ENCODE measurements around the gene SPATA2L.

The SPATA2L gene, protein sequence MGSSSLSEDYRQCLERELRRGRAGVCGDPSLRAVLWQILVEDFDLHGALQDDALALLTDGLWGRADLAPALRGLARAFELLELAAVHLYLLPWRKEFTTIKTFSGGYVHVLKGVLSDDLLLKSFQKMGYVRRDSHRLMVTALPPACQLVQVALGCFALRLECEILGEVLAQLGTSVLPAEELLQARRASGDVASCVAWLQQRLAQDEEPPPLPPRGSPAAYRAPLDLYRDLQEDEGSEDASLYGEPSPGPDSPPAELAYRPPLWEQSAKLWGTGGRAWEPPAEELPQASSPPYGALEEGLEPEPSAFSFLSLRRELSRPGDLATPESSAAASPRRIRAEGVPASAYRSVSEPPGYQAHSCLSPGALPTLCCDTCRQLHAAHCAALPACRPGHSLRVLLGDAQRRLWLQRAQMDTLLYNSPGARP

GRCh38 chr16:89701425-89702406 is at the start of gene SPATA2L:
Gene SPATA2L, minus strand, starts transcription at chr16:89701705. Its CDS starts 473 bp downstream, at chr16:89701232.
- peak; percentile 76 for DNase-seq

DNA sequence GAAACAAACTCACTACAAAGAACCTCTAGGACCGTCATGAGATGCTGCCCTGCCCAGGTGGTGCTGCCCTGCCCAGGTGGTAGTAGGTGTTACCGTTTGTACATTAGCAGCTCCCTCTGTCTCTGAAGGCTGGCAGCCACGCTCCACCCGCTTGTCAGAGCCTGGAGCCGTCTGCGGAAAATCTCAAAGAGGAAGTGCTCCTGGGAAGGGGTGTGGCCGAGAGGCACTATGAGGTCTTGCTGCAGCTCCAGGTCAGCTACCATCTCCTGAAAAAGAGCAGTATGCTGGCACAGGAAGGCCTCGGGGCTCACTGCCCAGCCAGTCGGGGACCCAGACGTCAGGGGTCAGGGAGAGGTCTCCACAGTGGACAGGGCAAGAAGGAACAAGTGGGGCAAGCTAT is 48.1 kb upstream of the SPATA2L start:
- DNase-seq = no peak

- DNase-seq = no peak
Measured at GRCh38 chr16:89748921-89749320, 47.4 kb upstream of the SPATA2L start.

DNA sequence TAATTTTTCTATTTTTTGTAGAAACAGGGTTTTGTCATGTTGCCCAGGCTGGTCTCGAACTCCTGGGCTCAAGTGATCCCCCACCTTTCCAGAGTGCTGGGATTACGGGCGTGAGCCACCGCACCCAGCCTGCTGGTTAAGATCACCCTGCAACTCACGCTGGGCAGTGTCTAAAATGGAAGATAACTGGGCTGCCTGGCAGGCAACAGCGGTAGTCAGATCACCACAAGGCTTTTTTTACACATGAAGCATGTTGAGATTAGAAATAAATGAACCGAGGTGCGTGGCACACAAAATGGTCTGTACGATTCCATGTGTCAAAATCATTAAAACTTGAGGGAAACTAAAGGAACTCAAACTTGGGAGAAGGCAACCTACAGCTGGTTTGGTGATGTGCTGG is 46.6 kb upstream of the SPATA2L start:
- no peak for DNase-seq

DNA sequence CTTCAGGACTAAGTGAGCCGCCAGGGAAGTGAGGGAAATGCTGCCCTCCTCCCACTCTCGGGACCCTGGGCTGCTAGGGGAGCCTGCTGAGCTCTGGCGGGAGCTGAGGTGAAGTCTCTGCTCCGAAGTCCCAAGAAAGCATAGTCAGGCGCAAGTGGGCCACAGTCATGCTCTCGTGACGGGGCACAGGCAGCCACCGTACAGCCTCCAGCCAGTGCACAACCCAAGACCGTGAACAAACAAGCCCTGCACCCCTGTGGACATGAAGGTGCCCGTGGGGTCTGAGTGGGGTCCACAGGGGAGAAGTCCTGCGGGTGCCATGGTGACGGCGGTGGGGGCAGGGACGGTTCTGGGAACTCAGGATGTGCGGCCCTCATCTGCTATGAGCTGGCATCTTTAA is 44.5 kb upstream of the SPATA2L start:
- no peak for DNase-seq

GRCh38 chr16:89744813-89745212 is 43.3 kb upstream of the SPATA2L start:
- no peak for DNase-seq

DNA sequence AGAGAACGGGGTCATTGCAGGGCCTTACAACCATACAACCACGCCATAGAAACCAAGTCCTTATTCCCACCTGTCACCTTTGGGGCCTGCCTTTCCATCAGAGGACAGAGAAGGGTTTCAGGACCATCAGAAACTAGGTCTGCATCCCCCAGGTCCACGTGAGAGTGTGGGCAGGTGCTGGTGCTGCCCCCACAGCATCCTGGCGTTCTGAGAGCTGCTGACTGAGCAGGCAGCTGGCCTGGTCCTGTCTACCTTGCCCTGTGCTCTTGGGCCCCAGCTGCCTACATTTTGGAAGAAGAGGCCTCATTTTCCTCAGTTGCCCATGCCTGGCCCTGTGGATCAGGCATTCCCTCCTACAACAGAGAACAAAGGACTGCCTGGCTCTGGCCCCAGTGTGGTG is 41.4 kb upstream of the SPATA2L start:
- DNase-seq = no peak

- no peak for DNase-seq
Measured at GRCh38 chr16:89741342-89742014, 40.0 kb upstream of the SPATA2L start.

GRCh38 chr16:89739383-89739782 is 37.9 kb upstream of the SPATA2L start:
- no peak for DNase-seq

- no peak for DNase-seq
Measured at GRCh38 chr16:89738538-89739317, 37.2 kb upstream of the SPATA2L start.

DNA sequence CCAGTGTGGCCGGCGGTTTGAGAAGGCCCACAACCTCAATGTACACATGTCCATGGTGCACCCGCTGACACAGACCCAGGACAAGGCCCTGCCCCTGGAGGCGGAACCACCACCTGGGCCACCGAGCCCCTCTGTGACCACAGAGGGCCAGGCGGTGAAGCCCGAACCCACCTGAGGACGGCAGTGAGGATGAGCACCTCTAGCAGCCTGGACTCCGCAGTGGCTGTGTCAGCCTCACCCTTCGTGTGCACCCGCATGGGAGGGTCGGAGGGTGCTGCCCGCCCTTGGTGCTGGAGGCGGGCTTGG is 36.5 kb upstream of the SPATA2L start:
- DNase-seq = no peak

DNA sequence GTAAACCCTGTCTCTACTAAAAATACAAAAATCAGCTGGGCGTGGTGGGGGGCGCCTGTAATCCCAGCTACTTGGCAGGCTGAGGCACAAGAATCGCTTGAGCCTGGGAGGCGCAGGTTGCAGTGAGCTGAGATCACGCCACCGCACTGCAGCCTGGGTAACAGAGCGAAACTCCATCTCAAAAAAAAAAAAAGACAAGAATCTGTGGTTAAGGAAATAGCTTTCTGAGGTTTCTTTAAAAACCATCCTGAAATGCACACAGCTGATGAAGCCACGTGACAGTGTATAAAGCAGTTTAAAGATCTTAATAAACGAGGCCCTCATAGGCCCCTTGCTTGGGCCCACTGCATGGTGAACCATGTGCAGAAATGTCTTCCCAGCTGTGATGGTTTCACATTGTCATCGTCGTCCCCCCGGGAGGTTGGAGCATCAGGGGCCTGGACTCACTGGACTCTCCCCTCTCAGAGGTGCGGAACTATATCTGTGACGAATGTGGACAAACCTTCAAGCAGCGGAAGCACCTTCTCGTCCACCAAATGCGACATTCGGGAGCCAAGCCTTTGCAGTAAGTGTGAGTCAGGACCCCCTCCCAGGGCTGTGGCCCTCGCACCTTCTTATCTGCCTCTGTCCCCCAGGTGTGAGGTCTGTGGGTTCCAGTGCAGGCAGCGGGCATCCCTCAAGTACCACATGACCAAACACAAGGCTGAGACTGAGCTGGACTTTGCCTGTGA is 36.0 kb upstream of the SPATA2L start:
- no peak for DNase-seq

DNA sequence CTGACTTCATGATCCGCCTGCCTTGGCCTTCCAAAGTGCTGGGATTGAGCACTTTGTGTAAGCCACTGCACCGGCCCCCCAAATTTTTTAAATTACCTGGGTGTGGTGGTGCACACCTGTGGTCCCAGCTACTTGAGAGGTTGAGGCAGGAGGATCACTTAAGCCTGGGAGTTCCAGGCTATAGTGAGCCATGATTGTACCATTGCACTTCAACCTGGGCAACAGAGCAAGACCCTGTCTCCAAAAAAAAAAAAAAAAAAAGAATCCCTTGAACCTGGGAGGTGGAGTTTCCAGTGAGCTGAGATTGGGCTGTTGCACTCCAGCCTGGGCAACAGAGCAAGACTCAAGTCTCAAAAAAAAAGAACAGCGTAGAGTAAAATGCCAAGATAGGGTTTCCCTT is 35.0 kb upstream of the SPATA2L start:
- DNase-seq = no peak

GRCh38 chr16:89733792-89734191 is 32.3 kb upstream of the SPATA2L start:
- DNase-seq = no peak

GRCh38 chr16:89733322-89733721 is 31.8 kb upstream of the SPATA2L start:
- no peak for DNase-seq

GRCh38 chr16:89732918-89733242 is 31.4 kb upstream of the SPATA2L start:
- DNase-seq = no peak

- no peak for DNase-seq
Measured at GRCh38 chr16:89732142-89732917, 30.8 kb upstream of the SPATA2L start.

- DNase-seq = no peak
Measured at GRCh38 chr16:89730610-89731234, 29.2 kb upstream of the SPATA2L start.

GRCh38 chr16:89729863-89730593 is 28.5 kb upstream of the SPATA2L start:
- no peak for DNase-seq

GRCh38 chr16:89729293-89729692 is 27.8 kb upstream of the SPATA2L start:
- DNase-seq = no peak
